HepG2 (cell line): ENCODE measurements around the gene C6orf58. TPM values are rescaled to one million over a fixed set of nuclear protein-coding genes. Genes with fewer than 3 reads are reported as not detected.

Source experiments
- ATAC-seq: fragments of 200-7000 bp; cut with Tn5 transposase; 3 replicates; pipeline ENCODE4 v1.9.1; 2020; ENCODE audit warnings: mild to moderate bottlenecking, moderate library complexity
- BruUV-seq: library from RNA; stranded (reverse); fragments of 400-500 nt; replicated peaks from 2 replicates; lab custom pipeline; 2021; lab: Mats Ljungman, UMichigan
- CTCF ChIA-PET: fragments of 300-600 bp; formaldehyde crosslinking; extraction: SDS; loops from one replicate; lab custom pipeline; 2021; ENCODE audit warnings: low total read pairs, inconsistent platforms, low intra/inter-chr PET ratio; lab: Yijun Ruan, JAX
- POLR2A ChIA-PET: fragments of 350-600 bp; sonication (Branson Sonifier 250); formaldehyde crosslinking; loops from one replicate; lab custom pipeline; 2020; ENCODE audit warnings: antibody characterized with exemption, inconsistent platforms; lab: Yijun Ruan, JAX
- DNase-seq: peaks from one replicate; pipeline ENCODE4 v3.0.0-alpha.2; 2015; ENCODE audit warnings: low spot score
- FAIRE-seq: peaks from 3 replicates; lab custom pipeline; 2011; peaks lifted over from hg19 to GRCh38; lab: Jason Lieb, UNC
- H2AFZ ChIP-seq: one replicate; pipeline ENCODE4 v1.6.1; 2011; ENCODE audit warnings: low read length, inconsistent platforms
- H3K27ac ChIP-seq: fragments of 300-600 bp; 3 replicates; pipeline ENCODE4 v1.8.0; 2011; ENCODE audit warnings: mixed run types, mild to moderate bottlenecking, mixed read lengths, low read length, inconsistent platforms; ENCODE audit not compliant: insufficient read depth; ENCODE audit errors: extremely low read length
- H3K27me3 ChIP-seq, 2 experiments: fragments of 200-600 bp in 1 of 2; 2 replicates in 1 of 2; 3 replicates in 1 of 2; pipeline versions ENCODE4 v1.6.0 to v1.8.0; 2011; ENCODE audit warnings: low read length in 2 of 2, mild to moderate bottlenecking in 2 of 2, moderate library complexity in 2 of 2, inconsistent platforms in 1 of 2; ENCODE audit not compliant: insufficient read depth in 2 of 2, control insufficient read depth in 1 of 2
- H3K36me3 ChIP-seq, 2 experiments: fragments of 200-600 bp in 1 of 2; replicated peaks in 1 of 2; 2 replicates in 1 of 2; 3 replicates in 1 of 2; pipeline versions ENCODE4 v1.5.1 to v1.8.0; 2011; ENCODE audit warnings: low read length in 2 of 2, inconsistent platforms in 1 of 2; ENCODE audit not compliant: insufficient read depth in 2 of 2, control insufficient read depth in 1 of 2
- H3K4me1 ChIP-seq: 2 replicates; pipeline ENCODE4 v1.5.1; 2012; ENCODE audit warnings: low read length, inconsistent platforms; ENCODE audit not compliant: insufficient read depth
- H3K4me2 ChIP-seq: 2 replicates; pipeline ENCODE4 v1.6.0; 2011; ENCODE audit warnings: low read depth, low read length, inconsistent platforms
- H3K4me3 ChIP-seq, 3 experiments: fragments of 200-600 bp in 1 of 3; sonication (generic), shearing (Covaris generic) in 1 of 3; replicated peaks in 1 of 3; 2 replicates each; pipeline ENCODE4 v1.5.1; 2011 to 2016; ENCODE audit warnings: low read length in 3 of 3, inconsistent platforms in 2 of 3, low read depth in 2 of 3, mild to moderate bottlenecking in 2 of 3, control low read depth in 1 of 3, mixed read lengths in 1 of 3; ENCODE audit not compliant: insufficient read depth in 1 of 3
- H3K79me2 ChIP-seq: one replicate; pipeline ENCODE4 v1.6.1; 2011; ENCODE audit warnings: low read length, inconsistent platforms; ENCODE audit not compliant: insufficient read depth
- H3K9ac ChIP-seq: 2 replicates; pipeline ENCODE4 v1.6.0; 2011; ENCODE audit warnings: mild to moderate bottlenecking, low read depth, low read length, inconsistent platforms; ENCODE audit not compliant: insufficient read depth
- H3K9me3 ChIP-seq: 2 replicates; pipeline ENCODE4 v1.5.1; 2012; ENCODE audit warnings: mild to moderate bottlenecking, low read length
- H4K20me1 ChIP-seq: 2 replicates; pipeline ENCODE4 v1.6.0; 2011; ENCODE audit warnings: inconsistent platforms, mild to moderate bottlenecking, low read length, moderate library complexity; ENCODE audit not compliant: insufficient read depth
- CREM ChIP-seq, 2 experiments: sonication (generic) in 1 of 2; formaldehyde crosslinking in 1 of 2; IDR thresholded peaks; 2 replicates each; pipeline versions ENCODE4 v1.4.0 to v1.6.1; 2016 to 2020; ENCODE audit warnings: antibody characterized with exemption in 1 of 2, mild to moderate bottlenecking in 1 of 2, missing genetic modification reagents in 1 of 2
- EED ChIP-seq: sonication (generic); formaldehyde crosslinking; IDR thresholded peaks from 2 replicates; pipeline ENCODE4 v1.5.0; 2020; ENCODE audit warnings: mild to moderate bottlenecking, missing genetic modification reagents
- HOXA5 ChIP-seq: sonication (generic); formaldehyde crosslinking; IDR thresholded peaks from 2 replicates; pipeline ENCODE4 v1.4.0; 2020; ENCODE audit warnings: missing genetic modification reagents
- ONECUT2 ChIP-seq: sonication (generic); formaldehyde crosslinking; IDR thresholded peaks from 2 replicates; pipeline ENCODE4 v1.4.0; 2020; ENCODE audit warnings: missing genetic modification reagents
- SRF ChIP-seq: IDR thresholded peaks from 2 replicates; pipeline ENCODE4 v1.6.1; 2011; ENCODE audit warnings: mild to moderate bottlenecking, low read depth, low read length, moderate library complexity
- TAF15 ChIP-seq: fragments of 200-400 bp; formaldehyde crosslinking; IDR thresholded peaks from one replicate; pipeline ENCODE4 v1.6.1; 2018; ENCODE audit warnings: mild to moderate bottlenecking, low read depth, low read length; ENCODE audit not compliant: poor library complexity, severe bottlenecking
- ZBTB7A ChIP-seq: sonication (generic); formaldehyde crosslinking; IDR thresholded peaks from 2 replicates; pipeline ENCODE4 v1.8.0; 2022; ENCODE audit warnings: mild to moderate bottlenecking, missing genetic modification reagents
- ZNF282 ChIP-seq: fragments of 450-650 bp; IDR thresholded peaks from 2 replicates; pipeline ENCODE4 v1.6.1; 2018; ENCODE audit not compliant: partially characterized antibody
- ZNF354B ChIP-seq: sonication (generic); formaldehyde crosslinking; IDR thresholded peaks from 2 replicates; pipeline ENCODE4 v1.8.0; 2022; ENCODE audit warnings: mild to moderate bottlenecking, missing genetic modification reagents
- ZNF83 ChIP-seq: sonication (generic); formaldehyde crosslinking; IDR thresholded peaks from 2 replicates; pipeline ENCODE4 v1.4.0; 2020; ENCODE audit warnings: missing genetic modification reagents, mild to moderate bottlenecking, borderline replicate concordance
- WGBS: methylation state at CpG from one replicate; pipeline ENCODE4 v1.1.6; 2017; ENCODE audit warnings: low lambda C conversion rate; 5-methylcytosine and 5-hydroxymethylcytosine counted together
- in situ Hi-C: cut with HindIII; loops from 2 replicates; pipeline ENCODE4 v1.10.0; 2017; ENCODE audit warnings: low pct_unique_long_range_greater_than_20kb; ENCODE audit not compliant: extremely low pct_ligation_motif_present
- intact Hi-C: fragments of 100-400 bp; cut with micrococcal nuclease; formaldehyde crosslinking; loops from one replicate; pipeline ENCODE4 v1.10.0; 2022; ENCODE audit not compliant: unreplicated experiment
- polyA plus RNA-seq, 8 experiments: library from polyadenylated mRNA; depleted of rRNA in 3 of 8; stranded (reverse) in 7 of 8; unstranded in 1 of 8; fragments of >200 nt; fragmentation: Illumina TruSeq in 4 of 8; extraction: Trizol in 4 of 8; gene quantifications; 2 replicates each; pipeline versions ENCODE4 v1.2.1 to v1.2.3, GENCODE V29; 2011 to 2016; ENCODE audit warnings: low read depth in 4 of 8, missing spikeins in 1 of 8, mixed read lengths in 1 of 8; ENCODE audit not compliant: insufficient read depth in 1 of 8
- total RNA-seq, 5 experiments: library from RNA; depleted of rRNA; stranded (reverse); fragments of >200 nt; fragmentation: Illumina TruSeq; extraction: Trizol; gene quantifications; 2 replicates each; pipeline ENCODE4 v1.2.3, GENCODE V29; 2016; ENCODE audit warnings: low read depth in 1 of 5
- TF ChIP-seq, protein P1 (sequence below): IDR thresholded peaks from 2 replicates; pipeline ENCODE4 v1.6.1; 2016
- TF ChIP-seq, protein P2 (sequence below): sonication (generic); formaldehyde crosslinking; IDR thresholded peaks from 2 replicates; pipeline ENCODE4 v1.4.0; 2020; ENCODE audit warnings: missing genetic modification reagents, borderline replicate concordance

C6orf58 gene
- total and polyA plus RNA-seq, 2 of the 13 experiments (the other 11 are each of a cell fraction or from before 2014, with no cell fraction given), result not detected

- ATAC-seq (no peak), FAIRE-seq (no peak), DNase-seq (no peak)
- H3K9ac ChIP-seq, result no peak overlapping the region
- no peak overlapping the region for H3K4me3 ChIP-seq
- ChIA-PET POLR2A (no interaction called here), CTCF (no interaction called here)
- no peak for TF ChIP-seq TAF15
- no peak for TF ChIP-seq HOXA5 (CRISPR knock-in tag)
- no peak for TF ChIP-seq CREM (IDR thresholded peaks at IDR 0.05)
- no peak for TF ChIP-seq CREM (CRISPR knock-in tag; IDR thresholded peaks at IDR 0.05)
- no peak for TF ChIP-seq EED (CRISPR knock-in tag)
- TF ChIP-seq SRF, result peak; percentile 90
- no peaks in the 10 kb centered on the region for H3K79me2 ChIP-seq
- intact Hi-C loops (no loop called here), in situ Hi-C loops (no loop called here)
- no peak overlapping the region for H3K4me2 ChIP-seq
- no peaks in the 10 kb centered on the region for H3K9me3 ChIP-seq
- H2AFZ ChIP-seq, result no peak overlapping the region
- 3% methylated on average over 2 of the region's 2 CpGs for WGBS
- H3K4me1 ChIP-seq, result no peaks in the 10 kb centered on the region
- no peak overlapping the region for H3K27ac ChIP-seq
- no TSS peak for BruUV-seq
- H3K36me3 ChIP-seq, result no peaks in the 10 kb centered on the region
- no peaks in the 10 kb centered on the region for H4K20me1 ChIP-seq
- no peaks in the 10 kb centered on the region for H3K27me3 ChIP-seq
Observed at GRCh38 chr6:127567476-127567875, 9.5 kb upstream of the C6orf58 start.

- POLR2A ChIA-PET, result no interaction called here
- in situ Hi-C loops (no loop called here), intact Hi-C loops (no loop called here)
- no peak overlapping the region for H3K9ac ChIP-seq
- H3K27ac ChIP-seq, result no peak overlapping the region
- CTCF ChIA-PET, result no interaction called here
- ATAC-seq (no peak), FAIRE-seq (no peak), DNase-seq (no peak)
- H3K79me2 ChIP-seq, result no peaks in the 10 kb centered on the region
- no peak overlapping the region for H2AFZ ChIP-seq
- H3K9me3 ChIP-seq, result no peaks in the 10 kb centered on the region
- 2% methylated on average over 1 of the region's 1 CpG for WGBS
- no peaks in the 10 kb centered on the region for H3K4me1 ChIP-seq
- no peaks in the 10 kb centered on the region for H3K36me3 ChIP-seq
- H3K4me2 ChIP-seq, result no peak overlapping the region
- H4K20me1 ChIP-seq, result no peaks in the 10 kb centered on the region
- no peak overlapping the region for H3K4me3 ChIP-seq
- H3K27me3 ChIP-seq, result no peaks in the 10 kb centered on the region
- no TSS peak for BruUV-seq
- TF ChIP-seq, protein P1, sequence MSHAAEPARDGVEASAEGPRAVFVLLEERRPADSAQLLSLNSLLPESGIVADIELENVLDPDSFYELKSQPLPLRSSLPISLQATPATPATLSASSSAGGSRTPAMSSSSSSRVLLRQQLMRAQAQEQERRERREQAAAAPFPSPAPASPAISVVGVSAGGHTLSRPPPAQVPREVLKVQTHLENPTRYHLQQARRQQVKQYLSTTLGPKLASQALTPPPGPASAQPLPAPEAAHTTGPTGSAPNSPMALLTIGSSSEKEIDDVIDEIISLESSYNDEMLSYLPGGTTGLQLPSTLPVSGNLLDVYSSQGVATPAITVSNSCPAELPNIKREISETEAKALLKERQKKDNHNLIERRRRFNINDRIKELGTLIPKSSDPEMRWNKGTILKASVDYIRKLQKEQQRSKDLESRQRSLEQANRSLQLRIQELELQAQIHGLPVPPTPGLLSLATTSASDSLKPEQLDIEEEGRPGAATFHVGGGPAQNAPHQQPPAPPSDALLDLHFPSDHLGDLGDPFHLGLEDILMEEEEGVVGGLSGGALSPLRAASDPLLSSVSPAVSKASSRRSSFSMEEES (CRISPR knock-in tag), result no peak
- TF ChIP-seq ZBTB7A (no peak), ZNF282 (no peak), ZNF354B (CRISPR knock-in tag) (no peak), ZNF83 (CRISPR knock-in tag) (no peak), ONECUT2 (CRISPR knock-in tag) (no peak)
- TF ChIP-seq, protein P2, sequence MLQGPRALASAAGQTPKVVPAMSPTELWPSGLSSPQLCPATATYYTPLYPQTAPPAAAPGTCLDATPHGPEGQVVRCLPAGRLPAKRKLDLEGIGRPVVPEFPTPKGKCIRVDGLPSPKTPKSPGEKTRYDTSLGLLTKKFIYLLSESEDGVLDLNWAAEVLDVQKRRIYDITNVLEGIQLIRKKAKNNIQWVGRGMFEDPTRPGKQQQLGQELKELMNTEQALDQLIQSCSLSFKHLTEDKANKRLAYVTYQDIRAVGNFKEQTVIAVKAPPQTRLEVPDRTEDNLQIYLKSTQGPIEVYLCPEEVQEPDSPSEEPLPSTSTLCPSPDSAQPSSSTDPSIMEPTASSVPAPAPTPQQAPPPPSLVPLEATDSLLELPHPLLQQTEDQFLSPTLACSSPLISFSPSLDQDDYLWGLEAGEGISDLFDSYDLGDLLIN (CRISPR knock-in tag), result no peak
Observed at GRCh38 chr6:127570739-127571389, 6.1 kb upstream of the C6orf58 start.
